HG03135 (cell line): ENCODE measurements around the gene MAEA.
A peak's percentile ranks its signal among the peaks of the same experiment; 100 is the strongest.

ENCODE experiments used
- ATAC-seq: cut with Tn5 transposase; IDR thresholded peaks from one replicate; pipeline ENCODE4 v1.9.1; 2021; ENCODE audit warnings: mild to moderate bottlenecking, moderate library complexity; ENCODE audit not compliant: unreplicated experiment

MAEA gene

GRCh38 chr4:1298461-1298860, 8.8 kb downstream of the MAEA start:
- ATAC-seq: no peak

GRCh38 chr4:1299301-1299860, 9.7 kb downstream of the MAEA start:
- ATAC-seq: no peak

GRCh38 chr4:1300466-1301455, 11.1 kb downstream of the MAEA start:
- ATAC-seq: no peak

- ATAC-seq: no peak
Observed at GRCh38 chr4:1302159-1302558, 12.5 kb downstream of the MAEA start.

GRCh38 chr4:1305261-1305711, 15.6 kb downstream of the MAEA start:
- no peak for ATAC-seq

GRCh38 chr4:1305781-1306455, 16.2 kb downstream of the MAEA start:
- no peak for ATAC-seq

GRCh38 chr4:1307951-1308735, 18.5 kb downstream of the MAEA start:
- no peak for ATAC-seq

GRCh38 chr4:1309261-1310010, 19.7 kb downstream of the MAEA start:
- ATAC-seq: peak; percentile 86

GRCh38 chr4:1310031-1310795, 20.5 kb downstream of the MAEA start:
- ATAC-seq: no peak

- no peak for ATAC-seq
Observed at GRCh38 chr4:1310796-1311631, 21.3 kb downstream of the MAEA start.

GRCh38 chr4:1312821-1313640, 23.3 kb downstream of the MAEA start:
- ATAC-seq: no peak

- ATAC-seq: no peak
Observed at GRCh38 chr4:1315306-1315705, 25.6 kb downstream of the MAEA start.

GRCh38 chr4:1315836-1316536, 26.3 kb downstream of the MAEA start:
- no peak for ATAC-seq

GRCh38 chr4:1316537-1317168, 27.0 kb downstream of the MAEA start:
- ATAC-seq: no peak

GRCh38 chr4:1317177-1318045, 27.7 kb downstream of the MAEA start:
- ATAC-seq: no peak

- no peak for ATAC-seq
Observed at GRCh38 chr4:1318046-1318375, 28.3 kb downstream of the MAEA start.
